ENCODE data around the gene CCSER1. TPM values are rescaled to one million over a fixed set of nuclear protein-coding genes. Genes with fewer than 3 reads are reported as not detected.
"Not testable (repeated sequence)": the region's sequence is repeated elsewhere in the genome, so short reads cannot be mapped to it uniquely, and the experiment has no call there.

The CCSER1 gene
- total RNA-seq, 4 donors from 2014 or later = 4.0 to 6.0 (median 4.8) TPM

GRCh38 chr4:91267543-91267942 is 1140.3 kb downstream of the CCSER1 start:
- no peaks in the 10 kb centered on the region for H3K4me1 ChIP-seq
- no peak for TF ChIP-seq EP300 (IDR thresholded peaks at IDR 0.05)
- TF ChIP-seq CTCF (IDR thresholded peaks at IDR 0.05) = no peak
- no peak overlapping the region for H3K4me3 ChIP-seq
- H3K27me3 ChIP-seq = no peaks in the 10 kb centered on the region
- peaks cover 0 to 5% (median 0%) of the 10 kb centered on the region in 4 donors for H3K9me3 ChIP-seq
- no peak for DNase-seq (ENCODE audit: low spot score in 2 of 2)
- H3K36me3 ChIP-seq = no peaks in the 10 kb centered on the region
- no peak overlapping the region for H3K27ac ChIP-seq

GRCh38 chr4:91268481-91268880 is 1141.3 kb downstream of the CCSER1 start:
- 87 to 91% methylated on average over 4 of the region's 4 CpGs for WGBS, 2 donors
- not testable (repeated sequence) for H3K27ac ChIP-seq; H3K9me3 ChIP-seq; H3K36me3 ChIP-seq; DNase-seq (ENCODE audit: low spot score in 2 of 2); H3K4me1 ChIP-seq; H3K27me3 ChIP-seq; H3K4me3 ChIP-seq

- no peak for DNase-seq (ENCODE audit: low spot score in 2 of 2)
- peaks cover 0 to 8% (median 0%) of the 10 kb centered on the region in 4 donors for H3K9me3 ChIP-seq
- no peak overlapping the region for H3K4me3 ChIP-seq
- WGBS, 2 donors = 82 to 83% methylated on average over 2 of the region's 2 CpGs
- H3K36me3 ChIP-seq = no peaks in the 10 kb centered on the region
- H3K27me3 ChIP-seq = no peaks in the 10 kb centered on the region
- H3K27ac ChIP-seq = no peak overlapping the region
- H3K4me1 ChIP-seq = no peaks in the 10 kb centered on the region
- TF ChIP-seq EP300 (IDR thresholded peaks at IDR 0.05) (no peak), POLR2A (IDR thresholded peaks at IDR 0.05) (no peak), CTCF (IDR thresholded peaks at IDR 0.05) (no peak)
Observed at GRCh38 chr4:91268913-91269312, 1141.7 kb downstream of the CCSER1 start.

- Histone ChIP-seq H3K4me1 (no peaks in the 10 kb centered on the region), H3K36me3 (no peaks in the 10 kb centered on the region), H3K27me3 (no peaks in the 10 kb centered on the region), H3K4me3 (no peak overlapping the region), H3K9me3 (no peaks in the 10 kb centered on the region), H3K27ac (no peak overlapping the region)
- 75 to 84% methylated on average over 2 of the region's 2 CpGs for WGBS, 2 donors
- no peak for TF ChIP-seq CTCF (IDR thresholded peaks at IDR 0.05)
- no peak for TF ChIP-seq EP300 (IDR thresholded peaks at IDR 0.05)
- no peak for TF ChIP-seq POLR2A (IDR thresholded peaks at IDR 0.05)
- no peak for DNase-seq (ENCODE audit: low spot score in 2 of 2)
Observed at GRCh38 chr4:91279899-91280298, 1152.7 kb downstream of the CCSER1 start.

- no peak for DNase-seq (ENCODE audit: low spot score in 2 of 2)
- Histone ChIP-seq H3K36me3 (no peaks in the 10 kb centered on the region), H3K4me1 (no peaks in the 10 kb centered on the region), H3K9me3 (no peaks in the 10 kb centered on the region), H3K4me3 (no peak overlapping the region), H3K27ac (no peak overlapping the region), H3K27me3 (no peaks in the 10 kb centered on the region)
- TF ChIP-seq POLR2A (IDR thresholded peaks at IDR 0.05) (no peak), EP300 (IDR thresholded peaks at IDR 0.05) (no peak), CTCF (IDR thresholded peaks at IDR 0.05) (no peak)
- WGBS, 2 donors = 68 to 84% methylated on average over 3 of the region's 3 CpGs
Observed at GRCh38 chr4:91280551-91281290, 1153.5 kb downstream of the CCSER1 start.

- Histone ChIP-seq H3K4me1 (no peaks in the 10 kb centered on the region), H3K9me3 (no peaks in the 10 kb centered on the region), H3K27me3 (no peaks in the 10 kb centered on the region), H3K27ac (no peak overlapping the region), H3K4me3 (no peak overlapping the region), H3K36me3 (no peaks in the 10 kb centered on the region)
- TF ChIP-seq EP300 (IDR thresholded peaks at IDR 0.05) (no peak), CTCF (IDR thresholded peaks at IDR 0.05) (no peak)
- no peak for DNase-seq (ENCODE audit: low spot score in 2 of 2)
- 79 to 93% methylated on average over 3 of the region's 3 CpGs for WGBS, 2 donors
Observed at GRCh38 chr4:91282217-91282616, 1155.0 kb downstream of the CCSER1 start.
